ENCODE results near the gene BBS12. TPM values are rescaled to one million over a fixed set of nuclear protein-coding genes. Genes with fewer than 3 reads are reported as not detected.

BBS12 gene
- total RNA-seq: 5.2 and 6.0 TPM in 2 replicates

DNA sequence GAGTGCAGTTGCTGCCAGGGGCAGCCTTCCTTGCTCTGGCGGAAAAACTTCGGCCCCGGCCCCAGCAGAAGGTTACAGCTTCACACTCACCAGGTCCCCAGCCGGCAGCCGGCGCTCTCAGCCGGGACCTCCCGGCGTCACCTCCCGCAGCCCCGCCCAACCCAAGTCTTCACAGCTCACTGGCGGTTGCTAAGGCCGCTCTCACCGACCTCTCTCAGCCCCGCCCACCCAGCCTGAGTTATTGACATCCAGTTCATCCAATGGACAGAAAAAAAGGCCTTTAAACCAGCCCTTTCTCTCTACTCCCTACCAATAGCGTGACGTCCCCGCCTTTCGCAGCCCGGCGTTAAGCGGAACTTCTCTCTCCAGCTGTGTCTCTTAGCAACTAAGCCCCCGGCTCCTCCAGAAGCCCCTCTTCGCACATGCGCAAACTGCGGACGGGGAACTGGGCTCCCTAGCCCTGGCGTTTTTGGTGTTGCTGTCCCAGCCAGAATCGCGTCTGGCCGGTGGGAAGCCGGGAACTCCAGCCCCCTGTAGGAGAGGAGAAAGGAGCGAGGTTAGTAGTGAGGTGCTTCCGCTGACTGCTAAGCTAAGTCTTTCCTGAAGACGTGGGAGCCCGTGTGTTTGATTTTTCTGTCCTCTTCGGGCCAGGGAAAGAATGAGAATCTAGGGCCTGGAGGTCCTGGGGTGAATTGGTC, at the start of gene BBS12:
Gene BBS12 (plus strand): TSS at position 376 of the 698 bp plus-strand sequence. CDS start 9,189 bp downstream, outside the sequence.
- DNase-seq: peak; percentile 100

- no peak for DNase-seq
Measured at GRCh38 chr4:122686691-122687090, 45.8 kb upstream of the BBS12 start.

DNA sequence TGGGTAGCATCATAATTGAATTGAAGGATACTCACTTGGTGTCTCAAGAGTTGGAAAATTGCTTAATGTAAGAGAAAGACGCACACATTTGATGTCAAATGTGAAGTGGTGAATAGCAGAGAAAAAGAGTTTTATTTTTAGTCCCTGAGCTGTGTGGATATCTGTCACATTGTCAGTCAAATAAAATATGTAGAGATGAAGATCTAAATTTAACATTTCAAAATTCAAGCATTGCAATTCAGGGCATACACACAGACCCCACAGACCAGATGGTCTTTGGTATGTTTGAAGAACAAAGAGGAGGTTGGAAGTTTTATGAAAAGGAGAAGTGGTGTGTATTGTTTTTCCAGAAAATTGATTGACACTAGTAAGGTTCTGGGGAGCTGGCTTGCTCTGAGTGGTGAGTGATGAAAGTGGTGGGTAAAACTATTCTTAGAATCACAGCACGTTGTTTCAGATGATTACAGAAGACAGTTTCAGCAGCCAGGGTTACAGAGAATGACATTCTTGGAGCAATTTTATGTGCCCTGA, 44.9 kb upstream of the BBS12 start:
- no peak for DNase-seq

DNA sequence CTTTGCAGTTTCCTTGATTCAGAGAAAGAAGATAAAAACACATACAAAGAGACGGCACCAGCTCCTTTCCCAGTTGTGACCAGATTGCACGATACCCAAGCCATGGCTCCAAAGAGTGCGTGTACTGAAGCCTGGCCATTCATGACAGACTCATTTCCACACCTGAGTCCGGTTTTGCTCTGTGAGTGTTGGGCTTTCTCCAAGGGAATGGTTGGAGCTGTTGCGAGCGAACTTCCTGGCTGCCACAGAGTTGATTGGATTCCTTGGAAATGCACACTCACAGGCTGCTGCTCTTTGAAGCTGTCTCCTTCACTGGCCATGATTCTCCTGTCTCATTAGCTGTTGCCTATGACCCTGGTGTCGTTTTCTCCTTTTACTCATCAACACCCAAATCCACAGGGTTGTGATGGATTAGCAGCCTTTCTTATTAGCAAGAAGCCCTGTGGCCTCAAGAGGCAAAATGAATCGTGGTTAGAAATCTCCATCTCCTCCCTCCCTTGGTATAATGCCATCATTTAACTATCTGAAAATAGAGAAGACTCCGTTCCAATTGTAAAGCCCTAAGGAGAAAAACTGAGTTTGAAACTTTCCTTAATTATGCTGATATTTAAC, 43.9 kb upstream of the BBS12 start:
- DNase-seq: peak; percentile 41

GRCh38 chr4:122689972-122690371, 42.5 kb upstream of the BBS12 start:
- no peak for DNase-seq

GRCh38 chr4:122691988-122692387, 40.5 kb upstream of the BBS12 start:
- DNase-seq: no peak

GRCh38 chr4:122692641-122693520, 39.6 kb upstream of the BBS12 start:
- no peak for DNase-seq

DNA sequence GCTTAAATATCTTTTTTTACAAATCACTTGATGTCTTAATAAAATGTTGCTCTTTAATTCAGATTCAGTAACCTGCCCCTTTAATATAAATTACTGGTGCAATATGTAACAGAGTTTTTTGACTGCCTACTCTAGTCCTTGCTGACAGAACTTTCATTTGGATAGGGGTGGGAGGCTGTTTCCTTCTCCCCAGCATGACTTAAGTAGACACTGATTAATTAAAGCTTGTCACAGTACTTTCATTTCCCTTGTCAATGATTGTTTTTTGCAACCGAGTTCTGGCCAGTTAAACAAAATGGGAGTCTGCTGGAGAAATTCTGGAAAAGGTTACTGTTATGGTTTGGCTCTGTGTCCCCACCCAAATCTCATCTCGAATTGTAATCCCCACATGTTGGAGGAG, 37.3 kb upstream of the BBS12 start:
- no peak for DNase-seq

GRCh38 chr4:122700178-122700725, 32.3 kb upstream of the BBS12 start:
- peak; percentile 58 for DNase-seq

DNA sequence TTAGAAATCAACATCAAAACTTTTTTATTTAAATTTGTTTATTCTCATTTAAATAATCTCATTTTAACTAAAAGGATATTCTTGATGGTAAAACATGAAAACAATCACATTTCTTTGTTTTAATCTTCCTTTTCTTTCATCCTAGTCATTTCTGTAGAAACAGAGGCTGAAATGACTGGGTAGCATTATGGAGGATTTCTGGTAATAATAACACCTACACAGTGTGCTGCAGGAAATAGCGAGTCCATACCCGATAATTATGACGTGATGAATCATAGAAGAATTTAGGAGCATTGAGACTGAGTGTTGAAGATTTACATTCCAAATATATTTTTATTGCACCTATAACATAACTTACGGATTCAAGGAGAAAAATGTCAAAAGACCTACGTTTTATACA, 31.4 kb upstream of the BBS12 start:
- peak; percentile 6 for DNase-seq

GRCh38 chr4:122701965-122702364, 30.5 kb upstream of the BBS12 start:
- no peak for DNase-seq

DNA sequence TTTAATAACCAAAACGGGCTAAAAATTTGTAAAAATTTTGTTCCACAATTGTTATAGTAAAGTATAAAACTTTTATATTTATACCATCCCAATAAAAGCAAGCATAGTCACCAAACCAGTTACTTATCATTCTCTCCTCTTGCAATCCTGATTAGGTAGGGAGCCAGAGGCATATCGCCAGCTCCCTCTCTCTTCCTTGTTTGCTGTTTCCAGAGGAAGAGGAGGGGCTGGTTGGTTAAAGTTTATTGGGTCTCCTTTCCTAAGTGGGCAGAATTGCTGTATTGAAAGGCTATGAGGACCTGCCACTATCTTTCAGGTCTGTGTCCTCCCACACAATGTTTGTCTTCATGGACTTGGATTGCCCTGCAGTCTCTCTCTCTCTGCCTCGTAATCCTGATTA, 29.6 kb upstream of the BBS12 start:
- no peak for DNase-seq

DNA sequence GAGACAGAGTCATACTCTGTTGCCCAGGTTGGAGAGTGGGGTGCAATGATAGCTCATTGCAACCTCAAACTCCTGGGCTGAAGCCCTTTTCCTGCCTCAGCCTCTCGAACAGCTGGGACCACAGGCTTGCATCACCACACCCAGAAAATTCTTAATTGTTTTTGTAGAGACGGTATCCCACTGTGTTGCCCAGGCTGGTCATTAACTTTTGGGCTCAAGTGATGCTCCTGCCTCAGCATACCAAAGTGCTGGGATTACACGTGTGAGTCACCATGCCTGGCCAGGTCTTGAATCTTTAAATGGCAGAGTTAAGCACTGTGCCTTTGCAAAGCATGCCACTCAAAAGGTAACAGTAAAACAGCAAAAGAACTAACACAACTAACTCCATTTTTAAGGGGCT, 28.6 kb upstream of the BBS12 start:
- no peak for DNase-seq

- no peak for DNase-seq
Measured at GRCh38 chr4:122705009-122705408, 27.5 kb upstream of the BBS12 start.

DNA sequence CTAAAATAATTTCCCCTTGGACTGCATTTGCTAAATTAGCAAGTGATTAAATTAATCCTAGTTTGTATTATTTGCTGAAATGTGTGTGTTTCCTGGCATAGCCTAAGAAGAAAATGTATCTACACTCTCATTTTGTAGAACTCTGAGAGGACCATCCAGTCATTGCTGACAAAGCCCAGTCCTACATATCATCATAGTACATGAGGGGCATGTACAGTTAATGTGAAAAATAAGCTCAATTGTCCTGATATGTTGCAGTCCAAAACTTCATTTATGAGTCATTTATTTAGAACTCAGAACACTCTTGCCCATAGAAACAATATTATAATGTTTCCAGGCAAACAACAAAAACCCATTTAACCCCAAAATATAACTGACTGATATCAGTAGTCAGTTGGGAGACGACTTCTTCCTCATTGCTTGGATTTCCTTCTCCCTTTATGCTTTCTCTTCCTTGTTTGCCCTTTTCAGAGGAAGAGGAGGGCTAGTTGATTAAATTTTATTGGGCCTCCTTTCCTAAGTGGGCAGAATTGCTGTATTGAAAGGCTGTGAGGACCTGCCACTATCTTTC, 26.9 kb upstream of the BBS12 start:
- DNase-seq: no peak

- DNase-seq: no peak
Measured at GRCh38 chr4:122706511-122706910, 26.0 kb upstream of the BBS12 start.

GRCh38 chr4:122707497-122707896, 25.0 kb upstream of the BBS12 start:
- no peak for DNase-seq

DNA sequence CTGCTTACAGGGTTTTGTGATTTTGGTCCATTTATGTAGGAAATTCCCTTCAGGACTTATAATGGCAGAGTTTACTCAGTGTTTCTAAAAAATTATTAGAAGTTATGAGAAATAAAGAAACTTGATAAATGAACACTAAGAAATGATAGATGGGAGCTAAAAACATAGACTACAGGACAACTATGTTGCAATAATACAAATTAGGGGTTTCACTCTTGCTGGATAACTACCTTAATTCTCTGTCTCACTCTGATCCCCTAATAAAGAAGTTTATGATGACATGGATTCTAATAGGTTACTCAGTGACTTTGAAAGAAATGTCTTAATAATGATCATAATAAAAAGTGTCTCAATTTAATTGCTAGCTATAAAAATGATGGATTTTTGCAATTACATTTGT, 23.3 kb upstream of the BBS12 start:
- DNase-seq: no peak

DNA sequence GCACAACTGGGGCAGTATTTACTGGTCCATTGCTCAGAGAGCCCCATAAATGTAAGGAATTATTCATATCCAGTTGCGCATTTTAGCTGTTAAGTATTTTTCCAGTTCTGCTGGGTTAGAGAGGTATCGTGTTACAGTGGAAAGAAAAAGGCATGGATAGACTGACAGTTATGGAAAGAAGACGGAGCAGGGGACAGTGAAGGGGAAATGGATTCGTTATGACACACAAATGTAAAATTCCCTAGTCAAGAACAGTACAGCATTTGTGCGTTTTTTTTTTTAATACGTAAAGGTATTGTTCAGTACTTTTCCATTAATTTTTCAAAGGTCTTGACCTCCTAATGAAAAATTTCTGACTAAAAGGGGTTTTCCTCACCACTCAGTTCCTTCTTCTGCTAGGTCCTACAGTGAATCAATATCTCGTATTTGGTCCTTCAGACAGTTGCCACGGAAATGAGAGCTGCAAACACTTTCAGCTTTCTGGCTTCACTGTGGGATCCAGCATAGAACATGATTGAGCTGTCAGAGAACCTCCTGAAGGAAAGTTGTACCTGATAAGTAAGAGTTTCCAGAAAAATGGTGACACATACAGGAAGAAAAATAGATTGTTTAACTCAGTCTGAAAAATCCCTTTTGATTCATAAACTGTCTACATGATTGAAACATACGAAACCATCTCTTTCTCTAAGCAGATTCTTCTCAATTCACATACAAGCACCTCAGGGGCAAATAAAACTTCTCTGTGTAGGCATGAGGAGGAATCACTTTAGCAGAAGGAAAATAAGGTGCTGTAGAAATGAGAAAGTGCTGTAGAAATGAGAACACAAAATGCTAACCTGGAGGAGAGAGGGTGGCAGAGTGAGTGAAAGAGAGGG, 21.8 kb upstream of the BBS12 start:
- peak; percentile 73 for DNase-seq

DNA sequence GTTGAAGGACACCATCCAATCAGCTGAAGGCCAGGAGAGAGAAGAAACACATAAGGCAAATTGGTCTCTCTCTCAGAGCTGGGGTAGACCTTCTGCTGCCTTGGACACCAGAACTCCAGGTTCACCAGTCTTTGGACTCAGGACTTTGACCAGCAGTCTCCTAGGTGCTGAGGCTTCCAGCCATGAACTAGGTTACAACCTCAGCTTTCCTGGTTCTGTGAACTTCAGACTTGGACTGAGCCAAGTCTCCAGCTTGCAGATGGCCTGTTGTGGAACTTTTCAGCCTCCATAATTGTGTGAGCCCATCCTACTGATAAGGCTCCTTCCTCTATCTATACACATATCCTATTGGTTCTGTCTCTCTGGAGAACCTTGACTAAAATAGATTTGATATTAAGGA, 20.6 kb upstream of the BBS12 start:
- no peak for DNase-seq

GRCh38 chr4:122712782-122713181, 19.7 kb upstream of the BBS12 start:
- DNase-seq: no peak

DNA sequence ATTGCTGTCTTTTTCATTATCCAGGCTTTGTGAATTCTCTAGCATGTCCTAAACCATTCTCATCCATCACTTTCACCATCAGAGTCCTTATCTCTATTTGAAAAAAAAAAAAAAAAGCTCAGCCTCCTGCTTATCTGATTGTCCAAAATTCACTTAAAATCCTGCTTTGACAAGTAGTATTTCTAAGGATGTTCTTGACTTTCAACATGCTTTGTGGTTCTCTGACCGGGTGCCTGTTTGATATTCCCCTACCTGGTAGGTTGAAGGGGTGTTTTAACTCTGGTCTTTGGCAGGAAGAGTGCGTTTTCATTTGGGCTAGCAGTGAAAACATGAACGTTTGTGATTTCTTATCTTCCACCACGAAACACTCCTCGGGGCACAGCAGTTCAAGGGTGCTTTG, 17.3 kb upstream of the BBS12 start:
- no peak for DNase-seq

All from dermis blood vessel endothelial cell (primary cell).